ENCODE results near the gene API5. TPM values are rescaled to one million over a fixed set of nuclear protein-coding genes. Genes with fewer than 3 reads are reported as not detected.

The API5 gene
- total RNA-seq, 2 donors from 2014 or later: 48.9 to 133 TPM

GRCh38 chr11:43377389-43377788 is 65.6 kb downstream of the API5 start:
- no peak for DNase-seq (ENCODE audit: low spot score)
- Histone ChIP-seq H3K27me3 (replicated peaks; ENCODE audit: insufficient read depth) (no peaks in the 10 kb centered on the region), H3K4me3 (no peak overlapping the region), H3K4me1 (ENCODE audit: control insufficient read depth in 1 of 2, low read depth in 2 of 2) (no peaks in the 10 kb centered on the region), H3K9me3 (no peaks in the 10 kb centered on the region), H3K36me3 (peaks cover 9% of the 10 kb centered on the region), H3K27ac (no peak overlapping the region)
- TF ChIP-seq CTCF (IDR thresholded peaks at IDR 0.05): no peak
- ATAC-seq (ENCODE audit: insufficient number of reproducible peaks, low FRiP score, low read depth): no peak

- ATAC-seq (ENCODE audit: insufficient number of reproducible peaks, low FRiP score, low read depth): no peak
- no peak for DNase-seq (ENCODE audit: low spot score)
- Histone ChIP-seq H3K4me1 (ENCODE audit: control insufficient read depth in 1 of 2, low read depth in 2 of 2) (no peaks in the 10 kb centered on the region), H3K4me3 (no peak overlapping the region), H3K27me3 (replicated peaks; ENCODE audit: insufficient read depth) (no peaks in the 10 kb centered on the region), H3K9me3 (no peaks in the 10 kb centered on the region), H3K27ac (no peak overlapping the region), H3K36me3 (peaks cover 9% of the 10 kb centered on the region)
- no peak for TF ChIP-seq CTCF (IDR thresholded peaks at IDR 0.05)
These were observed 67.1 kb downstream of the API5 start for GRCh38 chr11:43378897-43379296.

GRCh38 chr11:43381802-43382201 is 70.0 kb downstream of the API5 start:
- ATAC-seq (ENCODE audit: insufficient number of reproducible peaks, low FRiP score, low read depth): no peak
- no peak overlapping the region for H3K27ac ChIP-seq
- H3K27me3 ChIP-seq (replicated peaks; ENCODE audit: insufficient read depth): no peaks in the 10 kb centered on the region
- DNase-seq (ENCODE audit: low spot score): no peak
- TF ChIP-seq CTCF (IDR thresholded peaks at IDR 0.05): no peak
- H3K9me3 ChIP-seq: no peaks in the 10 kb centered on the region
- peaks cover 11% of the 10 kb centered on the region for H3K36me3 ChIP-seq
- H3K4me1 ChIP-seq (ENCODE audit: control insufficient read depth in 1 of 2, low read depth in 2 of 2): no peaks in the 10 kb centered on the region
- no peak overlapping the region for H3K4me3 ChIP-seq

GRCh38 chr11:43382614-43383013 is 70.8 kb downstream of the API5 start:
- no peak for TF ChIP-seq CTCF (IDR thresholded peaks at IDR 0.05)
- H3K27me3 ChIP-seq (replicated peaks; ENCODE audit: insufficient read depth): no peaks in the 10 kb centered on the region
- H3K36me3 ChIP-seq: peaks cover 12% of the 10 kb centered on the region
- no peak overlapping the region for H3K27ac ChIP-seq
- no peak overlapping the region for H3K4me3 ChIP-seq
- no peaks in the 10 kb centered on the region for H3K4me1 ChIP-seq (ENCODE audit: control insufficient read depth in 1 of 2, low read depth in 2 of 2)
- no peaks in the 10 kb centered on the region for H3K9me3 ChIP-seq
- ATAC-seq (ENCODE audit: insufficient number of reproducible peaks, low FRiP score, low read depth): no peak
- DNase-seq (ENCODE audit: low spot score): no peak

- Histone ChIP-seq H3K27ac (no peak overlapping the region), H3K9me3 (no peaks in the 10 kb centered on the region), H3K27me3 (replicated peaks; ENCODE audit: insufficient read depth) (no peaks in the 10 kb centered on the region), H3K36me3 (peaks cover 9% of the 10 kb centered on the region), H3K4me3 (no peak overlapping the region), H3K4me1 (ENCODE audit: control insufficient read depth in 1 of 2, low read depth in 2 of 2) (no peaks in the 10 kb centered on the region)
- ATAC-seq (ENCODE audit: insufficient number of reproducible peaks, low FRiP score, low read depth): no peak
- DNase-seq (ENCODE audit: low spot score): no peak
- no peak for TF ChIP-seq CTCF (IDR thresholded peaks at IDR 0.05)
These were observed 72.6 kb downstream of the API5 start for GRCh38 chr11:43384393-43384792.

Data from thoracic aorta (tissue), 2 donors.